ENCODE measurements around the gene BEAN1.

BEAN1 gene

DNA sequence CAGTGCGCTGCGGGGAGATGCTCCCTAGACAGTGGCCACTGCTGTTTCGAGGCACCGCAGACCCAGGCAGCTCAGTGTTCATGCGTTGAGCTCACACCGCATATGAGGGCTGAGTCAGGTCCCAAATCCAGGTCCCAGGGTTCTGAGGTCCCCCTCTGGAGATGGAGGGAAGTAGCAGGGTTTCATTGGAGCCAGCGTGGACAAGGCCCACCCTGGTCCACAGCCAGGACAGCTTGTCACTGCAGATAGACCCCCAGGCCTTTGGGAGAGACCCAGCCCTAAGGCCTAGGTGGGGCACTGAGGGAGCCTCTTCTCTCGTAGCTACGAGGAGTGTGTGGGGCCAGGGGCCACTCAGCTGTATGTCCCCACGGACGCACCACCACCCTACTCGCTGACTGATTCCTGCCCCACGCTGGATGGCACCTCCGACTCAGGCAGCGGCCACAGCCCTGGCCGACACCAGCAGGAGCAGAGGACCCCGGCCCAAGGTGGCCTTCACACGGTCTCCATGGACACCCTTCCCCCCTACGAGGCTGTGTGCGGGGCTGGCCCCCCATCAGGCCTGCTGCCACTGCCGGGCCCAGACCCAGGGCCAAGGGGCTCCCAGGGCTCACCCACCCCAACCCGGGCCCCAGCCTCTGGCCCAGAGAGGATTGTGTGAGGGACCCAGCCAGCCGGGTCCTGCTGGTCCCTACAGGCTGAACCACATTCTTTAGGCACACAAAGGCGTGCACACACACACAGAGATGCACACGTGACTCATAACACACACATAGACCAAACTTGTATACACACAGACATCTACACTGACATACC lies 53.4 kb downstream of the BEAN1 start:
- no peaks in the 10 kb centered on the region for H4K20me1 ChIP-seq (ENCODE audit: insufficient read depth, low read length)
- no peak overlapping the region for H3K4me2 ChIP-seq (ENCODE audit: insufficient read depth, low read length)
- TF ChIP-seq, protein P1, sequence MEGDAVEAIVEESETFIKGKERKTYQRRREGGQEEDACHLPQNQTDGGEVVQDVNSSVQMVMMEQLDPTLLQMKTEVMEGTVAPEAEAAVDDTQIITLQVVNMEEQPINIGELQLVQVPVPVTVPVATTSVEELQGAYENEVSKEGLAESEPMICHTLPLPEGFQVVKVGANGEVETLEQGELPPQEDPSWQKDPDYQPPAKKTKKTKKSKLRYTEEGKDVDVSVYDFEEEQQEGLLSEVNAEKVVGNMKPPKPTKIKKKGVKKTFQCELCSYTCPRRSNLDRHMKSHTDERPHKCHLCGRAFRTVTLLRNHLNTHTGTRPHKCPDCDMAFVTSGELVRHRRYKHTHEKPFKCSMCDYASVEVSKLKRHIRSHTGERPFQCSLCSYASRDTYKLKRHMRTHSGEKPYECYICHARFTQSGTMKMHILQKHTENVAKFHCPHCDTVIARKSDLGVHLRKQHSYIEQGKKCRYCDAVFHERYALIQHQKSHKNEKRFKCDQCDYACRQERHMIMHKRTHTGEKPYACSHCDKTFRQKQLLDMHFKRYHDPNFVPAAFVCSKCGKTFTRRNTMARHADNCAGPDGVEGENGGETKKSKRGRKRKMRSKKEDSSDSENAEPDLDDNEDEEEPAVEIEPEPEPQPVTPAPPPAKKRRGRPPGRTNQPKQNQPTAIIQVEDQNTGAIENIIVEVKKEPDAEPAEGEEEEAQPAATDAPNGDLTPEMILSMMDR (IDR thresholded peaks at IDR 0.05; ENCODE audit: borderline replicate concordance, extremely low read depth, low read length, poor library complexity, severe bottlenecking), result no peak
- TF ChIP-seq EZH2 (IDR thresholded peaks at IDR 0.05; ENCODE audit: borderline replicate concordance, low read depth, low read length, severe bottlenecking), result no peak
- peaks cover 13% of the 10 kb centered on the region for H3K4me1 ChIP-seq (ENCODE audit: insufficient read depth, low read length)
- H3K4me3 ChIP-seq (ENCODE audit: low read depth in 1 of 2, low read length in 2 of 2), result no peak overlapping the region
- H3K79me2 ChIP-seq (ENCODE audit: insufficient read depth, low read length), result no peaks in the 10 kb centered on the region
- H3K27ac ChIP-seq (ENCODE audit: low read length), result no peak overlapping the region
- ATAC-seq (ENCODE audit: insufficient read depth, low read depth) (no peak), DNase-seq (no peak)
- H3K9me3 ChIP-seq (ENCODE audit: insufficient read depth, low read length, severe bottlenecking), result no peaks in the 10 kb centered on the region
- no peak overlapping the region for H2AFZ ChIP-seq (ENCODE audit: low read depth, low read length)
- no peaks in the 10 kb centered on the region for H3K27me3 ChIP-seq (ENCODE audit: insufficient read depth, low read length, poor library complexity)
- no peaks in the 10 kb centered on the region for H3K36me3 ChIP-seq (ENCODE audit: insufficient read depth, low read length)
- no peak overlapping the region for H3K9ac ChIP-seq (ENCODE audit: low read depth, low read length)

- TF ChIP-seq, protein P1 (IDR thresholded peaks at IDR 0.05; ENCODE audit: borderline replicate concordance, extremely low read depth, low read length, poor library complexity, severe bottlenecking), result no peak
- no peak for TF ChIP-seq EZH2 (IDR thresholded peaks at IDR 0.05; ENCODE audit: borderline replicate concordance, low read depth, low read length, severe bottlenecking)
- Histone ChIP-seq H3K9me3 (ENCODE audit: insufficient read depth, low read length, severe bottlenecking) (no peaks in the 10 kb centered on the region), H4K20me1 (ENCODE audit: insufficient read depth, low read length) (no peaks in the 10 kb centered on the region), H3K4me2 (ENCODE audit: insufficient read depth, low read length) (no peak overlapping the region), H3K79me2 (ENCODE audit: insufficient read depth, low read length) (no peaks in the 10 kb centered on the region), H3K36me3 (ENCODE audit: insufficient read depth, low read length) (no peaks in the 10 kb centered on the region), H2AFZ (ENCODE audit: low read depth, low read length) (no peak overlapping the region), H3K27me3 (ENCODE audit: insufficient read depth, low read length, poor library complexity) (no peaks in the 10 kb centered on the region), H3K27ac (ENCODE audit: low read length) (no peak overlapping the region), H3K4me3 (ENCODE audit: low read depth in 1 of 2, low read length in 2 of 2) (no peak overlapping the region), H3K9ac (ENCODE audit: low read depth, low read length) (no peak overlapping the region), H3K4me1 (ENCODE audit: insufficient read depth, low read length) (peaks cover 13% of the 10 kb centered on the region)
- no peak for DNase-seq
- ATAC-seq (ENCODE audit: insufficient read depth, low read depth), result no peak
Measured at GRCh38 chr16:66481081-66481942, 54.2 kb downstream of the BEAN1 start.

GRCh38 chr16:66481943-66482390 lies 54.9 kb downstream of the BEAN1 start:
- H3K4me1 ChIP-seq (ENCODE audit: insufficient read depth, low read length), result peaks cover 13% of the 10 kb centered on the region
- H3K9me3 ChIP-seq (ENCODE audit: insufficient read depth, low read length, severe bottlenecking), result no peaks in the 10 kb centered on the region
- no peak overlapping the region for H3K27ac ChIP-seq (ENCODE audit: low read length)
- TF ChIP-seq EZH2 (IDR thresholded peaks at IDR 0.05; ENCODE audit: borderline replicate concordance, low read depth, low read length, severe bottlenecking), result no peak
- TF ChIP-seq, protein P1 (IDR thresholded peaks at IDR 0.05; ENCODE audit: borderline replicate concordance, extremely low read depth, low read length, poor library complexity, severe bottlenecking), result no peak
- H3K4me3 ChIP-seq (ENCODE audit: low read depth in 1 of 2, low read length in 2 of 2), result no peak overlapping the region
- no peak overlapping the region for H2AFZ ChIP-seq (ENCODE audit: low read depth, low read length)
- H3K9ac ChIP-seq (ENCODE audit: low read depth, low read length), result no peak overlapping the region
- H4K20me1 ChIP-seq (ENCODE audit: insufficient read depth, low read length), result no peaks in the 10 kb centered on the region
- DNase-seq, result no peak
- ATAC-seq (ENCODE audit: insufficient read depth, low read depth), result no peak
- H3K27me3 ChIP-seq (ENCODE audit: insufficient read depth, low read length, poor library complexity), result no peaks in the 10 kb centered on the region
- H3K79me2 ChIP-seq (ENCODE audit: insufficient read depth, low read length), result no peaks in the 10 kb centered on the region
- H3K36me3 ChIP-seq (ENCODE audit: insufficient read depth, low read length), result no peaks in the 10 kb centered on the region
- no peak overlapping the region for H3K4me2 ChIP-seq (ENCODE audit: insufficient read depth, low read length)
